GM12878 (cell line): Measurements from ENCODE around the gene GALNT15. TPM values are rescaled to one million over a fixed set of nuclear protein-coding genes. Genes with fewer than 3 reads are reported as not detected.

ENCODE experiments used
- EZH2 ChIP-seq: IDR thresholded peaks from 2 replicates; pipeline ENCODE4 v1.6.1; 2012; ENCODE audit warnings: low read depth, mild to moderate bottlenecking, control low read depth, inconsistent platforms, low read length, borderline replicate concordance; ENCODE audit not compliant: control insufficient read depth
- GATAD2B ChIP-seq: fragments of 450-650 bp; conservative IDR thresholded peaks from 2 replicates; pipeline ENCODE4 v1.6.1; 2017; ENCODE audit warnings: low read depth, mild to moderate bottlenecking, moderate library complexity
- IRF5 ChIP-seq: fragments of 450-650 bp; IDR thresholded peaks from 2 replicates; pipeline ENCODE4 v1.6.1; 2017; ENCODE audit warnings: borderline replicate concordance
- NR2F1 ChIP-seq: fragments of 450-650 bp; conservative IDR thresholded peaks from 2 replicates; pipeline ENCODE4 v1.6.1; 2017; ENCODE audit warnings: mild to moderate bottlenecking
- POLR2A ChIP-seq: IDR thresholded peaks from 2 replicates; pipeline ENCODE4 v1.6.1; 2011; ENCODE audit warnings: low read depth, mild to moderate bottlenecking, low read length
- POLR2AphosphoS5 ChIP-seq: IDR thresholded peaks from 2 replicates; pipeline ENCODE4 v1.6.1; 2011; ENCODE audit warnings: mild to moderate bottlenecking, low read length, inconsistent platforms
- RUNX3 ChIP-seq: IDR thresholded peaks from 2 replicates; pipeline ENCODE4 v1.6.1; 2012; ENCODE audit warnings: low read length, inconsistent platforms
- YBX1 ChIP-seq: fragments of 450-650 bp; IDR thresholded peaks from 2 replicates; pipeline ENCODE4 v1.6.1; 2016; ENCODE audit warnings: antibody characterized with exemption
- YY1 ChIP-seq: IDR thresholded peaks from 2 replicates; pipeline ENCODE4 v1.6.1; 2011; ENCODE audit warnings: low read depth, mild to moderate bottlenecking, low read length
- ZBTB40 ChIP-seq: fragments of 450-650 bp; IDR thresholded peaks from 2 replicates; pipeline ENCODE4 v1.6.1; 2016; ENCODE audit warnings: mild to moderate bottlenecking, moderate library complexity, borderline replicate concordance
- ZNF207 ChIP-seq: fragments of 450-650 bp; IDR thresholded peaks from 2 replicates; pipeline ENCODE4 v1.6.1; 2014; ENCODE audit warnings: antibody characterized with exemption, mild to moderate bottlenecking, borderline replicate concordance
- polyA plus RNA-seq, 11 experiments: library from polyadenylated mRNA; depleted of rRNA in 4 of 11; unstranded in 6 of 11; stranded (reverse) in 5 of 11; fragments of >200 nt; fragmentation: Nextera tagmentation in 4 of 11; fragmentation: Illumina TruSeq in 1 of 11; extraction: Ambion mirVana in 4 of 11; extraction: Trizol in 1 of 11; gene quantifications; 1 replicate in 1 of 11; 2 replicates in 10 of 11; pipeline versions ENCODE4 v1.2.1 to v1.2.3, GENCODE V29; 2011 to 2016; ENCODE audit warnings: inconsistent platforms in 2 of 11, missing spikeins in 2 of 11, low read depth in 1 of 11
- total RNA-seq, 4 experiments: library from RNA; depleted of rRNA in 3 of 4; stranded (reverse); fragments of >200 nt in 3 of 4; fragmentation: Illumina TruSeq in 1 of 4; extraction: Trizol in 1 of 4; gene quantifications; 2 replicates each; pipeline versions ENCODE4 v1.2.1 to v1.2.3, GENCODE V29; 2013 to 2021

Gene GALNT15
- total and polyA plus RNA-seq, 10 of the 15 experiments (the other 5 are each of a cell fraction or from before 2014, with no cell fraction given): 0.03 to 0.05 TPM; not detected in 8

- no peak for TF ChIP-seq ZBTB40
- no peak for TF ChIP-seq EZH2
- TF ChIP-seq YBX1: no peak
- no peak for TF ChIP-seq YY1
- no peak for TF ChIP-seq POLR2AphosphoS5
- no peak for TF ChIP-seq POLR2A
- TF ChIP-seq ZNF207: no peak
- TF ChIP-seq GATAD2B: no peak
- no peak for TF ChIP-seq IRF5
- TF ChIP-seq RUNX3: no peak
- no peak for TF ChIP-seq NR2F1
These were observed 67.7 kb downstream of the GALNT15 start (continued) for GRCh38 chr3:16242177-16242576.
